ENCODE data around the gene COL5A1. TPM values are rescaled to one million over a fixed set of nuclear protein-coding genes. Genes with fewer than 3 reads are reported as not detected.

COL5A1 gene
- total and polyA plus RNA-seq, 2 donors (not counting 1 experiment from before 2014, with no cell fraction given), result 72.8 to 109 TPM

DNA sequence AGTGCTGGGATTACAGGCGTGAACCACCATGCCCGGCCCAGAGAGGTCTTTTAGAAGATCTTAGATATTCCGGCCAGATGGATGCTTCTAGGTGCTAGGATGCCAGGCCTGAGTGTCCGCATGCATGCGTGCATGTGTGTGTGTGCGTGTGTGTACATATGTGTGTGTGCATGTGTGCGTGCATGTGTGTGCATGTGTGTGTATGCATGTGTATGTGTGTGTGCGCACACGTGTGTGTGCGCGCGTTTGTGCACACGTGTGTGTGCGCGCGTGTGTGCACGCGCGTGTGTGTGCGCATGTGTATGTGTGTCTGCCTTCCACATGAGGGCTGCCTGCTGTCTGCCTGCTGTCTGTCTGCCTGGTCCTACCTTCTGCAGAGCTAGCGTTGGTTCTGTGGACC, 151.0 kb downstream of the COL5A1 start:
- Histone ChIP-seq H3K36me3 (ENCODE audit: control insufficient read depth, insufficient read depth, low read length) (peaks cover 39% of the 10 kb centered on the region), H4K20me1 (ENCODE audit: control insufficient read depth, extremely low read depth, insufficient read depth, low read length) (no peaks in the 10 kb centered on the region)
- DNase-seq (ENCODE audit: low read depth in 2 of 2), result no peak

GRCh38 chr9:134793288-134794188, 151.9 kb downstream of the COL5A1 start:
- Histone ChIP-seq H4K20me1 (ENCODE audit: control insufficient read depth, extremely low read depth, insufficient read depth, low read length) (no peaks in the 10 kb centered on the region), H3K79me2 (ENCODE audit: control insufficient read depth, insufficient read depth, low read length) (no peaks in the 10 kb centered on the region), H2AFZ (ENCODE audit: low read length) (no peak overlapping the region), H3K9me3 (ENCODE audit: control insufficient read depth, insufficient read depth, low read depth, low read length) (no peaks in the 10 kb centered on the region), H3K27ac (ENCODE audit: insufficient read depth, low read length) (no peak overlapping the region), H3K27me3 (ENCODE audit: control insufficient read depth, insufficient read depth, low read length) (no peaks in the 10 kb centered on the region), H3K9ac (ENCODE audit: insufficient read depth, low read length) (no peak overlapping the region), H3K4me1 (ENCODE audit: control insufficient read depth, extremely low read depth, insufficient read depth, low read length) (no peaks in the 10 kb centered on the region), H3K4me2 (ENCODE audit: extremely low read depth, insufficient read depth, low read length) (no peak overlapping the region), H3K4me3 (replicated peaks in 1 of 4; ENCODE audit: control extremely low read depth in 1 of 4, insufficient read depth in 1 of 4, low read depth in 3 of 4, low read length in 4 of 4) (no peak overlapping the region), H3K36me3 (ENCODE audit: control insufficient read depth, insufficient read depth, low read length) (peaks cover 41% of the 10 kb centered on the region)
- no peak for TF ChIP-seq CTCF (conservative IDR thresholded peaks at IDR 0.05 in 1 of 2, IDR thresholded peaks at IDR 0.05 in 1 of 2; ENCODE audit: low read depth in 1 of 2, low read length in 2 of 2)
- no peak for TF ChIP-seq EZH2 (IDR thresholded peaks at IDR 0.05; ENCODE audit: low read length, missing control alignments)
- DNase-seq (ENCODE audit: low read depth in 2 of 2), result no peak

More for the DNA sequence above, 151.0 kb downstream of the COL5A1 start:
- H3K79me2 ChIP-seq (ENCODE audit: control insufficient read depth, insufficient read depth, low read length), result no peaks in the 10 kb centered on the region
- no peak overlapping the region for H2AFZ ChIP-seq (ENCODE audit: low read length)
- no peaks in the 10 kb centered on the region for H3K4me1 ChIP-seq (ENCODE audit: control insufficient read depth, extremely low read depth, insufficient read depth, low read length)
- no peaks in the 10 kb centered on the region for H3K27me3 ChIP-seq (ENCODE audit: control insufficient read depth, insufficient read depth, low read length)
- TF ChIP-seq EZH2 (IDR thresholded peaks at IDR 0.05; ENCODE audit: low read length, missing control alignments) (no peak), CTCF (conservative IDR thresholded peaks at IDR 0.05 in 1 of 2, IDR thresholded peaks at IDR 0.05 in 1 of 2; ENCODE audit: low read depth in 1 of 2, low read length in 2 of 2) (no peak)
- no peak overlapping the region for H3K9ac ChIP-seq (ENCODE audit: insufficient read depth, low read length)
- H3K9me3 ChIP-seq (ENCODE audit: control insufficient read depth, insufficient read depth, low read depth, low read length), result no peaks in the 10 kb centered on the region
- no peak overlapping the region for H3K4me2 ChIP-seq (ENCODE audit: extremely low read depth, insufficient read depth, low read length)
- H3K4me3 ChIP-seq (replicated peaks in 1 of 4; ENCODE audit: control extremely low read depth in 1 of 4, insufficient read depth in 1 of 4, low read depth in 3 of 4, low read length in 4 of 4), result no peak overlapping the region
- no peak overlapping the region for H3K27ac ChIP-seq (ENCODE audit: insufficient read depth, low read length)

DNA sequence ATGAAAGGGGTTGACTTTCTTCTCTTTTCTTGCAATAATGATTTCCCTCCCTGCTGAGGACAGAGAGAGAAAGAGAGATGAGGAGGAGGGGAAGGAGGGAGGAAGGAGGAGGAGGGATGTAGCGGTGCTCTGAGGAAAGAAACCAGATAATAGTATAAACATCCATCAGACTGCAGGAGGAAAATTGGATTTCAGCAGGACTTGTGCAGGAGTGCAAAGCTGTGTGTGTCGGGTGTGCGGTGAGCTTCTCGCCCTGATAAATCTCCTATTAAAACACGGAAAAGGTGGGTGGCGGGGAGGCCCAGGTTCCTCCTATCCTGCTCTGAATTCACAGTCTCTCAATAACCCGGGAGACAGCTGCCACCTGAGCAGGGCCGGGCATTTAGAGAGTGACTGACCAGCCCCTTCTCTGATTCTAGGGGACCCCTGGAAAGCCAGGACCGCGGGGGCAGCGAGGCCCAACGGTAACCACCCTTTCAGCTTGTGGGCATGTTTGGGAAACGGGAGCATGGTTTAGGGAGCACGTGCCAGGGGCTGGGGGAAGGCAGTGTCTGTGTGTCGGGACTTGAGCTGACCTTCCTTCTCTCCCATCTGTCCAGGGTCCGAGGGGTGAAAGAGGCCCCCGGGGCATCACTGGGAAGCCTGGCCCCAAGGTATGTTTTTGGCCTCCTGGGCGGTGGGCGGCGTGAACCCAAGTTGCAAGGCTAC, 153.2 kb downstream of the COL5A1 start:
- Histone ChIP-seq H3K9ac (ENCODE audit: insufficient read depth, low read length) (no peak overlapping the region), H3K27me3 (ENCODE audit: control insufficient read depth, insufficient read depth, low read length) (no peaks in the 10 kb centered on the region), H3K4me3 (replicated peaks in 1 of 4; ENCODE audit: control extremely low read depth in 1 of 4, insufficient read depth in 1 of 4, low read depth in 3 of 4, low read length in 4 of 4) (no peak overlapping the region), H3K27ac (ENCODE audit: insufficient read depth, low read length) (no peak overlapping the region), H2AFZ (ENCODE audit: low read length) (no peak overlapping the region), H3K4me2 (ENCODE audit: extremely low read depth, insufficient read depth, low read length) (no peak overlapping the region), H4K20me1 (ENCODE audit: control insufficient read depth, extremely low read depth, insufficient read depth, low read length) (no peaks in the 10 kb centered on the region), H3K4me1 (ENCODE audit: control insufficient read depth, extremely low read depth, insufficient read depth, low read length) (no peaks in the 10 kb centered on the region), H3K9me3 (ENCODE audit: control insufficient read depth, insufficient read depth, low read depth, low read length) (no peaks in the 10 kb centered on the region), H3K36me3 (ENCODE audit: control insufficient read depth, insufficient read depth, low read length) (peaks cover 42% of the 10 kb centered on the region), H3K79me2 (ENCODE audit: control insufficient read depth, insufficient read depth, low read length) (no peaks in the 10 kb centered on the region)
- no peak for DNase-seq (ENCODE audit: low read depth in 2 of 2)
- no peak for TF ChIP-seq CTCF (conservative IDR thresholded peaks at IDR 0.05 in 1 of 2, IDR thresholded peaks at IDR 0.05 in 1 of 2; ENCODE audit: low read depth in 1 of 2, low read length in 2 of 2)
- no peak for TF ChIP-seq EZH2 (IDR thresholded peaks at IDR 0.05; ENCODE audit: low read length, missing control alignments)

Data from fibroblast of lung (primary cell).